ENCODE measurements around the gene PTPRE.

PTPRE gene

GRCh38 chr10:127906548-127907377 is at the start of gene PTPRE:
PTPRE (plus strand) TSS chr10:127907103; CDS start chr10:128040882, 133,779 bp downstream.
- DNase-seq (ENCODE audit: low spot score) = no peak

DNA sequence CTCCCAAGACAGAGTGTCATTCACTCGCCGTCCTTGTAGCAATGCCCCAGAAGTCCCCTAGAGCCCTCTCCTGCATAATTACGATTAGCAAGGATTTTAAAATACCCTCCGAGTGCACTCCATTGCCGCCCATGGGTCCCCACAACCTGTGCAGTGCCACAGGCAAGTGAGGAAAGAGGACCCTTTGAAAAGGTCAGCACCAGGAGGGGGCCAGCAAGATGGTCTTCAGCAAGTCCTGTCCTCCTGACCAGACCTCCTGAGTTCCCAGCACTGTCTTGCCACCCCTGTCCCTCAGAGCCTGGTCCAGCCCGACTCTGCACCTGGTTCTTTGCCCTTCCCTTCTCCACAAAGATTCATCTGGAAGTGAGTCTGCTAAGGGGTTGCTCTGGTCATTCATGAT is 46.3 kb upstream of the PTPRE start:
- DNase-seq (ENCODE audit: low spot score) = no peak

DNA sequence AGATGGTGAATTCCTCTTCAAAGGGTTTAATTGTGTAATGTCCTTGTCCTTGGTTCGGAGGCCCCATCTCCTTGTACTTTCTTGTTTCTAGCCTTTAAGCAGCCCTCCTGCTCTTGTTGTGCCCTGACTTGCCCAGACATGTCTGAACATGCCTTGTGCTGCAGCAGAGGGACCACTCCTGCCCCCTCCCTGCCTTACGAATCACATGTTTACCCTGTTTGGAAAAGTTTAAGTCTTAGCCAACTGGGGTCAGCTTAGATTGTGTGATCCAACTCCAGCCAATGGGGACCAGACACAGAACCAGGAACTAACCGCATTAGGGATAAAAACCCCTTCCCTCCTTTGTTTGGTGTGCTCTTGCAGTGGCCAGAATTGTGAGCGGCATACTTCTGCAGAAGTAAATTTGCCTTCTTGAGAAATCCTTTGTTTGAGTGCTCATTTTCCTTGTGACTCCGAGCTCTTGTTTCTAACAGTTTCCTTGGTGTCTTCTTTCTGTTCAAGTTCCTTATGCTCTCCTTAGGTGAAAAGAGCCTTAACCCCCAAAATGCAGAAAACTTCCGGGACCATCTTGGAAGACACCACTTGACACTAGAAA is 43.6 kb upstream of the PTPRE start:
- no peak for DNase-seq (ENCODE audit: low spot score)

DNA sequence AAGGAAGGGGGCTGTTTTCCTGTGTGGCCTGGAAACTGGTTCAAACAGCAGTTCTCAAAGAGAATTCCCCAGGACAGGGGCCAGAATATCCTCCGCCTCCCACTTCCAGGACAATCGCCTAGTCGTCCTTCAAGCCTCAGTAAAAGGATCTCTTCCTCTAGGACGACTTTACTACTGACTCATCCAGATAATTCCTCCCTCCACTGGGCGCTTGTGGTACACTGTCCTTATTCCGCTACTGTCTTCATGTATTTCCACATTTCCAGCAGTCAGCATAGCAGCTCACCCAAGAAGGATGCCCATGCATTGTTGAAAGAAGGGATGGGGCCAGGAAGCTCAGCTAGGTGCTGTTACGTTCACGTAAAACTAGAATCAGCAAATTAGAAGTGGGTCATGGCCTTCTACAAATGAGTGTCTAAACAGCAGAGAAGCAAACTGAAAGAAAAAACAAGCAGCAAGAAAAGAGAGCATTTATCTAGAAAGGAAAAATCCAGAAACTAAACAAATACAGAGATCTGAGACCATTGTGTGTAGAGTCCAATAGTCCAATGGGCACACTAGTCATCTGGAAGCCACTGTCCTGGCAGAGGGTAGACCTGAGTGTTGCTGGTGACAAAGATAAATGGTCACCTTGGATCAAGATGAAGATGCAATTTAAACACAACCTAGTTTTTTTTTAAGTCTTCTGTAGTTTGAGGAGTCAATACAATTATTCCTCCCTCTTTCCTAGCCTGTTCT is 40.5 kb upstream of the PTPRE start:
- no peak for DNase-seq (ENCODE audit: low spot score)

GRCh38 chr10:127867805-127868204 is 39.1 kb upstream of the PTPRE start:
- no peak for DNase-seq (ENCODE audit: low spot score)

- DNase-seq (ENCODE audit: low spot score) = no peak
Observed at GRCh38 chr10:127869329-127869728, 37.6 kb upstream of the PTPRE start.

DNA sequence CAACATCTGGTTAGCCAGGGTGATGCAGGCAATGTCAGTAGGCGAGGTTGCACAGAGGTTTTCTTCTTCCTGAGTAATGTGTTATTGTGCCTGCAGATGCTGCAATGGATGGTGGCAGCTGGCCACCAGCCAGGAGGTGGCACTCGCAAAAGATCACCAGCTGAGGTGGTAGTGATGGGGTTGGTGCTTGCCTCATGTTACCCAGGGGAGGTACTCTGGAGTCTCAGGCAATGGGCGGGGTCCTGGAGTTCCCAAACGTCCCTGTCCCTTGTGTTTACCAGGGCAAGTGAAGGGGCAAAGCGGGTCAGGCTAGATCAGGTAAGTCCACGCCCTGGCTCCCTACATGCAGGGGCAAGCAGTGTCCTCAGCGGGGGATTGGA is 35.3 kb upstream of the PTPRE start:
- no peak for DNase-seq (ENCODE audit: low spot score)

GRCh38 chr10:127872011-127872761 is 34.7 kb upstream of the PTPRE start:
- DNase-seq (ENCODE audit: low spot score) = no peak

GRCh38 chr10:127872871-127873600 is 33.9 kb upstream of the PTPRE start:
- no peak for DNase-seq (ENCODE audit: low spot score)

- no peak for DNase-seq (ENCODE audit: low spot score)
Observed at GRCh38 chr10:127873901-127874470, 32.9 kb upstream of the PTPRE start.

DNA sequence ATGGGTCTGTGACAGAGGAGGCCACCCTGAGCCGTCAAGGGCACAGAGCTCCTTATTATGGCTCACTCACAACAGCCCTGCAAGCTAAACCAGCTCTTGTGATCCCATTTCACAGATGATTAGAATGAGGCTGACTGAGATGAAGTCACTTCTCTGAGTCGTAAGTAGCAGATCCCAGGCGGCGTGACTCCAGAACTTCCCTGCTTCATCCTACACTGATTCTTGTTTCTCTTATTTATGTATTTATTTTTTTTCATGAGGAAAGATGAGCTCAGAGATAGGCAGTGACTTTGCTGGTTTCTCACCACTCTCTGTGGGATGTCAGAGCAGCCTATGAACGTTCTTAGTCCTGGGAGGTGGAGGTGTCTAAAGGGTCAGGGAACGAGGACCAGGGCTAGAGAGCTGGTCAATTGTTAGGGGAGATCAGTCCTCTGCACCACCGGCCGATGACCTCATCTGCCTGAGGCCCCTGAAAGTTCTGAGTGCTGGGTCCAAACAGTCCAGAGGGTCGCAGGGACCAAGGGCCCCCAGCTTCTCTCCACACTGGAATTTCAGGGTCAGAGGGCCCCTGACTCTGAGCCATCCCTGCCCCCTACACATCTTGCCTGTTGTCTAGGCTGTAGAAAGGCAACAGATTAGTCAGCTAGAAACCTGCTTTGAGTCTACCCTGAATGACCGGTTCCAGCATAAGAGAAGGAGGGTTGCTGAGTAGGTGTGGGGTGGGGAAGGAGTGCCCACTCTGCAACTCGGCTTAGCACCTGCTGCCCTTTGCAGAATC is 32.0 kb upstream of the PTPRE start:
- DNase-seq (ENCODE audit: low spot score) = no peak

DNA sequence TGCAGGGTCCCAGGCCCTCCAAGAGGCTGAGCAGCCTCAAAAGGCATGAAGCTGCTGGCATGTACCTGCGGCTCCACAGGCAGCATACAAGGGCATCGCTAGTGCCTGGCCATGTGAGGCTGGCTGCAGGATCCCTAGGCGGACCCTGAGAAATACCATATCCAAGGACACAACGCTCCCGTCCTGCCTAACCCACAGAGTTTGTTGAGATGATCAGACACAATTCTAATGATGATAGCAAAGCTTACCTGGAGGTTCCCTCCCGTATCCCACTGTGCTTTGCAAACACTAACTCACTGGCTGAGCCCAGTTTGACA is 31.5 kb upstream of the PTPRE start:
- DNase-seq (ENCODE audit: low spot score) = no peak

DNA sequence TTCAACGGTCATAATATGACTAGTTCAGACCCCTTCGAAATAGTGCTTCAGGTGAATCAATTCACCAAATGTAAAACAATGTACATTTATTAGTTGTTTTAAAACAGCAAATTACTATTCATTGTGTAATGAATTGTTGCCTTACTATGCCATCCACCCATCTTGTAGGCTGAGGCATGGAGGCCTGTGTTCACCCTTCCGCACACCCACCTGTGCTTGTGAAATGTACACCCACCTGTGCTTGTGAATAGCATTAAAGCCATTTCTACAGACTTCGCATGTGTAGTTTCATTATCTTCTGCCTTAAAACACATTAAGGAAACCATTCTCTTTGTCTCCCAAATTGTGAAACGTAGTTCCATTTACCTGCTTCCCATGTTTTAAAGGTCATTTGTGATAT is 31.0 kb upstream of the PTPRE start:
- no peak for DNase-seq (ENCODE audit: low spot score)

- no peak for DNase-seq (ENCODE audit: low spot score)
Observed at GRCh38 chr10:127877116-127877515, 29.8 kb upstream of the PTPRE start.

GRCh38 chr10:127877699-127878098 is 29.2 kb upstream of the PTPRE start:
- no peak for DNase-seq (ENCODE audit: low spot score)

DNA sequence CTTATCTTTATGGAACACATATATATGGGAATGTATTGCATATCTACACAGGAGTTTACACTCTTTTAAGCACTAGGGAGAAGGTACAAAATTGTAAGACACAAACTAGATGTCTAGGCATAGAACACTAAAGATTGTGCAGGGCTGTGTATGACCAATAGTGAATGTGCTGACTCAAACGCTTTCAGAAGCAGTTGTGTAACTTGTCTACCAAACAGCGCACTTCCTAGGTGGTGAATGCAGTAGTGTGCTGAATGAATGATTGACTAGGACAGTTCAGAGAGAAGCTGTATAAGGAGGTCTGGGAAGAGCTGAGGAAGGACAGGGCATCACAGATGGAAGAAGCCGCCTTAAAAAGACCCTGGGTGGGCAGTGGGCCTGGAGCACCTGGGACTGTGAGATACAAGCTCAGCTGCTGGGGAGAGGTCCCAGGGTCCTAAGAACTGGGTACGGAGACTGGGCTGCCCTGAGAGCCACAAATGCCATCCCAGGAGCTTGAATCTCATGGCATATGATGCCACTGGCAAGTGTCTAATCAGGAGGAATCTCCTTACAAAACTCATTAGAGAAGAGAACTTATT is 28.3 kb upstream of the PTPRE start:
- DNase-seq (ENCODE audit: low spot score) = no peak

- DNase-seq (ENCODE audit: low spot score) = no peak
Observed at GRCh38 chr10:127880557-127880956, 26.3 kb upstream of the PTPRE start.

DNA sequence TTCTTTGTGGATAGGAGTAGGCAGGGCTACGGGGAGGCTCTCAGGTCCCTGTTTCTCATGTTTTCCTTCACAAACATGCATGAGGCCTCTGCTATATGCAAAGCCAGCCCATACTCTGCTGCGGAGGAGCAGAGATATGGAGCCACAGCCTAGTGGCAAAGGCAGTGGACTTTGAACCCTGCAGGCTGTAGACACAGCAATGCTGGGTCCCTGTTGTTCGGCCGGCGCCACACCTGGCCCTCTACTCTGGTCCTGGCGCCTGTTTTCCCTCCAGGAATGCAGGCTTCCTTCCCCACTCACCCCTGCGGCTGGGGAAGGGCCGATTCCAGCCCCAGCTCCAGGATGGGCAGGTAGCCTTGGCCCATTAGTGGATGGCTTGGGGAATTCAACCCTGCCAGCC is 25.6 kb upstream of the PTPRE start:
- no peak for DNase-seq (ENCODE audit: low spot score)

DNA sequence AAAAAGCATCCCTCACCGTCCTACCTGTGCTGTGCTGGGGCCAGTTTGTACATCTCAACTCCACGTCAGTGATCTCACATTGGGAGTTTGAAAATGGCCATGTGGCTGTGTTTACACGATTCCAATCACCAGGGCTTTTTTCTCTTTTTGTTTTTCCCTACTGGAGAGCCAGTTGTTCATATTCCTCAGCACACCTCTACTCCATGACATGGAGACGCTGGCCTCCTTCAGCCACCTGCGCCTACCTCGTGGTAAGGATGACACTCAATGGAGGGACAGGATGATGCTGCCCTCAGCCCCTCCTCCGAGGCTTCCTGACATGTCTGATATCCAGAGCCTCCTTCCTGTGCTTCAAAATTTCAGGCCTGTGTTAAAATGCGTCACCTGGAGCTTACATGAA is 24.5 kb upstream of the PTPRE start:
- no peak for DNase-seq (ENCODE audit: low spot score)

DNA sequence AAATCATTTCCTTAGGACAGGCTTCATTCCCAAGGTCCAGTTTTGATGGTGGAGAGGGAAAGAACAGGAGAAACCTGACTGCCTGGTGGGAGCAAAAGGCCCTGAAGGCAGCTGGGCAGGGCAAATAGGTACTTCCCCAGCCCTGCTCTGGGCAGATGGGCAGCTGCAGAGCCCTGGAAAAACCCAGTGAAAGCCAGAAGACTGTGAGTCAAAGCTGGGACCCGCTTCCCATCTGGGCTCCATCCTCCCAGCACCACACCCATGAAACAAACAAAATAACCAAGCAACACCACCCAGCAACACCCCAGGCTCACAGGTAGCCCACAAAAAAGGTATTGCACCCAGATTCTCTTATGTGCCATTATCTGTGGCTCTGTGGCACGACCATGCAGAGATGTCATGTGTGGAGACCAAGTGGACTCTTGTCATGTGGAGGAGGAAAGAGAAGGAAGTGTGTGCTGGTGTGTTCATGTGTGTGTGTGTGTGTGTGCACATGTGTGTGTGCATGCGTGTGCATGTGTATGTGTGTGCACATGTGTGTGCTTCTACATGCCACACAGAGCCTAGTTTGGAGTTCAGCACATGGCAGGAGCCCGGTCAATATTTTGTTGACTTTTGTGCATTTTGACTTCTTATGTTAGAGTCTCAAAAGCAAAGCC is 24.0 kb upstream of the PTPRE start:
- no peak for DNase-seq (ENCODE audit: low spot score)

All from hematopoietic multipotent progenitor cell treated with erythropoietin and hydrocortisone succinate and interleukin-3 and kit ligand, for 15 days (in vitro differentiated cells).